SJSA1 (cell line): ENCODE data around the gene SCYL2. TPM values are rescaled to one million over a fixed set of nuclear protein-coding genes. Genes with fewer than 3 reads are reported as not detected.
"Not testable (repeated sequence)": the region's sequence is repeated elsewhere in the genome, so short reads cannot be mapped to it uniquely, and the experiment has no call there.

Source experiments
- DNase-seq, 2 experiments: peaks; one replicate each; pipeline ENCODE4 v3.0.0-alpha.2; 2015 to 2020; ENCODE audit warnings: low spot score in 2 of 2, low read depth in 1 of 2
- H3K27ac ChIP-seq: fragments of 250-450 bp; sonication (Bioruptor Pico); 2 replicates; pipeline ENCODE4 v1.5.1; 2020; ENCODE audit warnings: mild to moderate bottlenecking, moderate library complexity
- H3K27me3 ChIP-seq: fragments of 250-450 bp; sonication (Bioruptor Pico); replicated peaks from 2 replicates; pipeline ENCODE4 v1.5.1; 2020; ENCODE audit warnings: mild to moderate bottlenecking, moderate library complexity
- H3K36me3 ChIP-seq: fragments of 250-450 bp; sonication (Bioruptor Pico); 2 replicates; pipeline ENCODE4 v1.5.1; 2020; ENCODE audit warnings: mild to moderate bottlenecking
- H3K4me1 ChIP-seq: fragments of 250-450 bp; sonication (Bioruptor Pico); replicated peaks from 2 replicates; pipeline ENCODE4 v1.6.1; 2021; ENCODE audit warnings: mild to moderate bottlenecking
- H3K4me3 ChIP-seq: fragments of 250-450 bp; sonication (Bioruptor Pico); 2 replicates; pipeline ENCODE4 v1.5.1; 2020; ENCODE audit warnings: mild to moderate bottlenecking
- H3K9me3 ChIP-seq: fragments of 250-450 bp; sonication (Bioruptor Pico); replicated peaks from 2 replicates; pipeline ENCODE4 v1.5.1; 2020; ENCODE audit warnings: mild to moderate bottlenecking
- total RNA-seq: library from RNA; depleted of rRNA; stranded (reverse); fragments of >200 nt; shearing (Covaris generic); gene quantifications from 2 replicates; pipeline ENCODE4 v1.2.3, GENCODE V29; 2014

Gene SCYL2
- total RNA-seq, 1 experiment from 2014 or later: 46.8 TPM

DNA sequence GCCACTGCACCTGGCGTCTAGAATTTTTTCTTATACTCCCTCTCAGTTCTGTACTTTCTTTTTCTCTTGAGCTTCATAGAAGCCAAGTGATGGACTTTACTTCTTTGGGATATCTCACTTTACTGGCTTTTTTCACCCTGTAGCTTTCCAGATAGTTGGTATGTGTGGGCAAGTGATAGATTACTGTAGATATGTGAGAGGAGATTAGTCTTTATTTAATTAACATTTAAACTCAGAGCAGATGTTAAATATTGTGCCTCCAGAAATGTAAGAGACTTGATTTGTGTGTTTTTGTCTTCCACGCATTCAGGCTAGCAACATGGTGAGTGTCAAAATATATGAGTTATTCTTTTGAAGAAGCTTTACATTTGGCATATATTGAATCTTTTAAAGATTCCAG, 50.4 kb downstream of the SCYL2 start:
- H3K4me3 ChIP-seq: no peak overlapping the region
- DNase-seq: no peak
- no peaks in the 10 kb centered on the region for H3K27me3 ChIP-seq
- no peaks in the 10 kb centered on the region for H3K4me1 ChIP-seq
- no peak overlapping the region for H3K27ac ChIP-seq
- no peaks in the 10 kb centered on the region for H3K9me3 ChIP-seq
- H3K36me3 ChIP-seq: peaks cover 36% of the 10 kb centered on the region

DNA sequence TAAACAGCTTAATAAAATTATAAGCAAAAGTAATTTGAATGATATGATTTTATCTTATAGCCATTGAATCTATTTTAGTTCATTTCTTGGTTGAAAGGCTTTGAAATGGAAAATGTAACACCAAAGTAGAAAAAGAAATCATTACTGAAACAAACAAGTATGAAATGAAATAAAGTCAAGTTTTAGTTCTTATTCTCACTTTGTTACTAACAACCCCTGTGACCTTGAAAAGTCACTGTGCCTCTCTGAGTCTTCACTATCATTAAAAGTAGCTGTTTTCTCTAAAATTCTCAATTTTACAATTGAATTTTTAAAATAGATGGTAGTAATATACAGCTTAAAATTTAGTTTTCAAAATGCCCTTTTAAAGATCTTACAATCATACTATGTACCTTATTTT, 57.5 kb downstream of the SCYL2 start:
- Histone ChIP-seq H3K36me3 (peaks cover 37% of the 10 kb centered on the region), H3K27ac (no peak overlapping the region), H3K4me1 (no peaks in the 10 kb centered on the region), H3K4me3 (no peak overlapping the region), H3K27me3 (no peaks in the 10 kb centered on the region), H3K9me3 (no peaks in the 10 kb centered on the region)
- no peak for DNase-seq

DNA sequence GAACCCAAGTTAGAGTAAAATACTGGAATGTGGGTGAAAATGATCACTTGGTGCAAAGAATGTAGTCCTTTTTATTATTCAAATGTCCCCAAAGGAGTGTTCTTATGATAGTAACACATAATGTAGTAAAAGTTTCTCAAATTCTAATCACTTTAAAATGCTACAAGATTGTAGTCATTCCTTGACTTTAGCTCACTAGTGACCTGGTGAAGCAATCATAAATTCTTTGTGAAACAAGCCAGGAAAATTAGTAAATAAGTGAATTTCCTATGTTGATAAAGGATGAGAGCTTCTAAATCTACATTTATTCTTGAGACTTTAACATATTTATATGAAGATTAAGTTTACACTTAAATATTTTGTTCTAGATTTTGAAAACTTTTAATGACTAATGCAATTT, 59.2 kb downstream of the SCYL2 start:
- DNase-seq: no peak
- H3K4me1 ChIP-seq: no peaks in the 10 kb centered on the region

DNA sequence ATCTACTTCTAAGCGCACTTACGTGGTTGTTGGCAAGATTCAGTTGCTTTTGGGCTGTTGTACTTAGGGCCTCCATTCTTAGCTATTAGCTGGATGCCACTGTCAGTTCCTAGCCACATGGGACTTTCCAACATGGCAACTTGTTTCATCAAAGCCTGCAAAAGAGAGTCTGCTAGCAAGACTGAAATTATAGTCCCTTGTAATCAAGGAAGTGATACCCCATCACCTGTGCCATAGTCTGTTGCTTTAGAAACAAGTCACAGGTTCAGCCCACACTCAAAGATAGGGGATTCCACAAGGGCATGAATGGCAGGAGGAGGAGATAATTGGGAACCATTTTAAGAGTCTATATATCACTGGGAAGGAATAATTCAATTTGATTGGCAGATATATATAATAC, 62.8 kb downstream of the SCYL2 start:
- no peak for DNase-seq
- no peaks in the 10 kb centered on the region for H3K27me3 ChIP-seq
- H3K9me3 ChIP-seq: no peaks in the 10 kb centered on the region
- no peaks in the 10 kb centered on the region for H3K4me1 ChIP-seq
- peaks cover 55% of the 10 kb centered on the region for H3K36me3 ChIP-seq
- no peak overlapping the region for H3K27ac ChIP-seq
- H3K4me3 ChIP-seq: no peak overlapping the region

More for the DNA sequence above, 59.2 kb downstream of the SCYL2 start:
- Histone ChIP-seq H3K9me3 (no peaks in the 10 kb centered on the region), H3K27me3 (no peaks in the 10 kb centered on the region), H3K36me3 (peaks cover 46% of the 10 kb centered on the region), H3K4me3 (no peak overlapping the region), H3K27ac (no peak overlapping the region)

DNA sequence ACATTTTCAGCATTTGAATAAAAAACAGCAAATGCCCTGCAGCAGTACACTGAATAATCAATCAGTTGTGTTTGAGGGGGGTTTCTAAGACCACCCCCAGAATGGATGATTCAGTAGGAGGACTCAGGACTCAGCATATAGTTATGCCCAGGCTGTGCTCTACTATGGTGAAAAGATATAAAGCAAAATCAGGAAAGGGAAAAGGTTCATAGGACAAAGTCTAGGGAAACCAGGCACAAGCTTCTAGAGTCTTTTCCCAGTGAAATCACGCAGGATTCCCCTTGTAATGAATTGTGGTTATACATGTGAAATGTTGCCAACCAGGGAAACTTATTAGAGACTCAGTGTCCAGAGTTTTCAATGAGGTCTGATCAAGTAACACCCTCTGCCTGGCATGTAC, 64.9 kb downstream of the SCYL2 start:
- Histone ChIP-seq H3K4me3 (no peak overlapping the region), H3K36me3 (peaks cover 61% of the 10 kb centered on the region), H3K4me1 (no peaks in the 10 kb centered on the region), H3K27ac (no peak overlapping the region), H3K27me3 (no peaks in the 10 kb centered on the region), H3K9me3 (no peaks in the 10 kb centered on the region)
- DNase-seq: no peak

DNA sequence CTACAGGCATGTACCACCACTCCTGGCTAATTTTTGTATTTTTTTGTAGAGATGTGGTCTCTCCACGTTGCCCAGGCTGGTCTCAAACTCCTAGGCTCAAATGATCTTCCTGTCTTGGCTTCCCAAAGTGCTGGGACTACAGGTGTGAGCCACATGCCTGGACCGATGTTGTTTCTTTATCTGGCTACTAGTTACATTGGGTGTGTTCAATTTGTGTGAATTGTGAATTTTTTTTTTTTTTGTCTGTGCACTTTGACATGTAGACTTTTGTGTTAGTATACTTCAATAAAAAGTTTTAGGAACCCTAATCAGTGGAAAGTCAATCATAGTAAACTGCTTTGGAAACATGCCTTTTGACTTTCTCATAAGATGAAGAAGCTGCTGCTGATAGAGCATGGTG, 65.9 kb downstream of the SCYL2 start:
- DNase-seq: no peak
- no peaks in the 10 kb centered on the region for H3K9me3 ChIP-seq
- no peak overlapping the region for H3K4me3 ChIP-seq
- H3K36me3 ChIP-seq: peaks cover 64% of the 10 kb centered on the region
- no peak overlapping the region for H3K27ac ChIP-seq
- H3K27me3 ChIP-seq: no peaks in the 10 kb centered on the region
- no peaks in the 10 kb centered on the region for H3K4me1 ChIP-seq

DNA sequence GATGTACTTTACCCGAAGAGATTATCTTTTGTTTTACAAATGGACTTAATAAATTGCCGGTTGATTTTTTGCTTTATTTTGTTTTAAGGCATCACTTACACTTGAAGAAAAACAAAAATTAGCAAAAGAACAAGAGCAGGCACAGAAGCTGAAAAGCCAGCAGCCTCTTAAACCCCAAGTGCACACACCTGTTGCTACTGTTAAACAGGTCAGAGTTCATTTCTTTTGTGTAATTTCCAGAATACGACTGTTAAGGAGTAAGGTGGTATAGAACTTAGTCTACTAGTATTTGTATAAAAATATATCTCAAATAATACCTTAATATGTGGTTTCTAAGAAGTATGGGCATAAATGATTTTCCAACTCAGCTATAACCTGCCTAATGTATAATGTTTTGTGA, 70.3 kb downstream of the SCYL2 start:
- no peaks in the 10 kb centered on the region for H3K4me1 ChIP-seq
- no peak for DNase-seq
- H3K36me3 ChIP-seq: peaks cover 27% of the 10 kb centered on the region
- no peak overlapping the region for H3K27ac ChIP-seq
- H3K27me3 ChIP-seq: no peaks in the 10 kb centered on the region
- no peak overlapping the region for H3K4me3 ChIP-seq
- no peaks in the 10 kb centered on the region for H3K9me3 ChIP-seq

DNA sequence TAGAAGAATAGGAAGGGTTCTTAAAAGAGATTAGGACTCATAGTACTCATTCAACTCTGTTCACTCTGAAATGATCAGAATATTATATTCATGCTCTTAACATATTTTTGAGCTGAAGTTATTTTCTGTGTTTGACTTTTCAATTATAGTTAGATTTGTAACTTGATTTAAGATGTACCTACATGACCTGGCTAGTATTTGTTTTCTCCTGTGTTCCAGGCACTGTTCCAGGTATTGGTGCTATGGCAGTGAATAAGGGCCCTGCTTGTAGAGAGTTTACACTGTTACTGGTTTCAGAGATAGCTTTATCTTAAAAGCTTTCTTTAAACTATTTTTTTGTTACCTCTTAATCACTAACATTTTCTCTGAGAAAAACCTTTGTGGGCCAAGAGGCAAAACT, 70.8 kb downstream of the SCYL2 start:
- Histone ChIP-seq H3K27me3 (no peaks in the 10 kb centered on the region), H3K9me3 (no peaks in the 10 kb centered on the region), H3K4me3 (no peak overlapping the region), H3K4me1 (no peaks in the 10 kb centered on the region), H3K27ac (no peak overlapping the region), H3K36me3 (peaks cover 26% of the 10 kb centered on the region)
- DNase-seq: no peak

DNA sequence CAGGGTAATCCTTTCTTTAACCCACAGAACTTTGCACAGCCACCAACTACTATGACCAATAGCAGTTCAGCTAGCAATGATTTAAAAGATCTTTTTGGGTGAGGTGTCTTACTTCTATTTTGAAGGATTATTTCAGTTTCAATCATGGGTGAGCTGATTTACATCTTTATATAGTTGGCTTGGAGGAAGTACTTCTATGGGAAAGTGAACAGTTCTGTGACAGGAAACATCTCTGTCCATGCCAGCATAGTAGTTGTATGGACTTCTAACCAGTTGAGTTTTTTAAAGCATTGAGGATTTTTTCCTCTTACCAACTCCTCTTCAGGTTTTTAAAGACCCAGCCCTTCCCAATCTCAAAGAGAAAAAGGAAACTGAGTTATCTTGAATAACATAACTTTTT, 72.1 kb downstream of the SCYL2 start:
- no peak for DNase-seq
- H3K9me3 ChIP-seq: no peaks in the 10 kb centered on the region
- H3K4me3 ChIP-seq: no peak overlapping the region
- no peak overlapping the region for H3K27ac ChIP-seq
- no peaks in the 10 kb centered on the region for H3K4me1 ChIP-seq
- no peaks in the 10 kb centered on the region for H3K27me3 ChIP-seq
- H3K36me3 ChIP-seq: peaks cover 26% of the 10 kb centered on the region

DNA sequence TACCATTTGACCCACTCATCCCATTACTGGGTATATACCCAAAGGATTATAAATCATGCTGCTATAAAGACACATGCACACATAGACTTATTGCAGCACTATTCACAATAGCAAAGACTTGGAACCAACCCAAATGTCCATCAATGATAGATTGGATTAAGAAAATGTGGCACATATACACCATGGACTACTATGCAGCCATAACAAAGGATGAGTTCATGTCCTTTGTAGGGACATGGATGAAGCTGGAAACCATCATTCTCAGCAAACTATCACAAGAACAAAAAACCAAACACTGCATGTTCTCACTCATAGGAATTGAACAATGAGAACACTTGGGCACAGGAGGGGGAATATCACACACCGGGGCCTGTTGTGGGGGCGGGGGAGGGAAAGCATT, 75.9 kb downstream of the SCYL2 start:
- H3K4me3 ChIP-seq, H3K27ac ChIP-seq, H3K27me3 ChIP-seq, H3K36me3 ChIP-seq, H3K4me1 ChIP-seq, DNase-seq, H3K9me3 ChIP-seq: not testable (repeated sequence)

DNA sequence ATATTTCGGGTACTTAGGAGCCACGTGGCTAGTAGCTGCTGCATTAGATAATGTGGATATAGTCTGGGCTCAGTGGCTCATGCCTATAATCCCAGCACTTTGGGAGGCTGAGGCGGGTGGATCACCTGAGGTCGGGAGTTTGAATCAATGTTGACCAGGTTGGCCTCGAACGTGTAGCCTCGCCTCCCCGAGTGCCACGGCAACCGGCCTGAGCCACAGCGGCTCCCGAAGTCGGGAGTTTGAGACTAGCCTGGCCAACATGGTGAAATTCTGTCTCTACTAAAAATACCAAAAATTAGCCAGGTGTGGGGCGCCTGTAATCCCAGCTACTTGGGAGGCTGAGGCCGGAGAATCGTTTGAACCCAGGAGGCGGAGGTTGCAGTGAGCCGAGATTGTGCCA, 77.4 kb downstream of the SCYL2 start:
- not testable (repeated sequence) for H3K27me3 ChIP-seq, H3K36me3 ChIP-seq, DNase-seq, H3K4me3 ChIP-seq, H3K9me3 ChIP-seq, H3K27ac ChIP-seq, H3K4me1 ChIP-seq

DNA sequence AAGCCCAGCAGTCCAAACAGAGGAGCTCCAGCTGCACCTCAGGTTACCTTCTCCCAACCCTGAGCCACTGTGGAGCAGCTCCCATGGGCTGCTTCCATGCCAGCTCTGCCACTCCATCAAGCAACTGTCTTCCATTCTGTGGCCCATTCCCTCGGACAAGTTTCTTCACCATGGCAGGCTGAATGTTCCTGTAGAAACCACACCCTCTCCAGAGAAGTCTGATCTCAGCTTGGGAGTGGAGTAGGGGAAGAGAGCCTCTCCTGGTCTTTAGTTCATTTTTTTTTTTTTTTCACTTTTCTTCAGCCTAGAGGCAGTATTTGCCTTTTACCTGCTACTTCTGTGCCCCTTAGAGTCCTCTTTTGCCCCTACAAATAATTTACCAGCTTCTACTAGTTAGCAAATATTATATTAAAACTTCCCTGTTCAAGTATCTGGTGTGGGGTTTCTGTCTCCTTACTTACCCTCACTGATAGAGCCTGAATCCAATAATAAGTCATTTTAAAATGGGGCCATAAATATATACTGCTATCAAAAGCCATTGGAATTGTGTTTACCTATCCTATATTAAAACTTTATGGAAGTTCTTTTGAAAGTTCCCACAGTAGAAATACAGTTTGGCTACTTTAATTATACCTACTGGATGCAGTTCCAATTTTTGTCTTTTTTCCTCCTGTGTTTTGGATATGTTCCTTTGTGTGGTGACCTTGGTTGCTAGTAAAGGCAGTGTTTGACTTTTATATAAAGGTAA, 78.2 kb downstream of the SCYL2 start:
- Histone ChIP-seq H3K9me3 (no peaks in the 10 kb centered on the region), H3K27me3 (no peaks in the 10 kb centered on the region), H3K4me1 (no peaks in the 10 kb centered on the region), H3K36me3 (no peaks in the 10 kb centered on the region), H3K27ac (no peak overlapping the region), H3K4me3 (no peak overlapping the region)
- no peak for DNase-seq

DNA sequence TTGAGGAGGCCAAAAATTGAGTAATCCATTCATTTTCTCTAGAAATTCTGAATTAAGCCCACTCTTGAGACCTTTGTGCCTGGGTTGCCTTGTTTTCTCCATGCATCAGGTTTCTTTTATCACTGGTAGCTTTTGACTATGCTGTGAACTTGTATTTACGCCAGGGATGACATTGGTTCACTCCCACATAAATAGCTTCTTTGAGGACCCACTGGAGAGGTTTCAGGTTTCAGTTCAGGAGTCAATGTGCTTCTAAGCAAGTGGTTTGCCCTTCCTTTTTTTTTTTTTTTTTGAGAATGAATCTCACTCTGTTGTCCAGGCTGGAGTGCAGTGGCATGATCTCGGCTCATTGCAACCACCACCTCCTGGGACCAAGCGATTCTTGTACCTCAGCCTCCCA, 79.7 kb downstream of the SCYL2 start:
- no peak for DNase-seq
- Histone ChIP-seq H3K27ac (no peak overlapping the region), H3K27me3 (no peaks in the 10 kb centered on the region; the same call in 1 of the 2 replicates), H3K4me3 (no peak overlapping the region), H3K36me3 (no peaks in the 10 kb centered on the region), H3K4me1 (no peaks in the 10 kb centered on the region), H3K9me3 (no peaks in the 10 kb centered on the region)

DNA sequence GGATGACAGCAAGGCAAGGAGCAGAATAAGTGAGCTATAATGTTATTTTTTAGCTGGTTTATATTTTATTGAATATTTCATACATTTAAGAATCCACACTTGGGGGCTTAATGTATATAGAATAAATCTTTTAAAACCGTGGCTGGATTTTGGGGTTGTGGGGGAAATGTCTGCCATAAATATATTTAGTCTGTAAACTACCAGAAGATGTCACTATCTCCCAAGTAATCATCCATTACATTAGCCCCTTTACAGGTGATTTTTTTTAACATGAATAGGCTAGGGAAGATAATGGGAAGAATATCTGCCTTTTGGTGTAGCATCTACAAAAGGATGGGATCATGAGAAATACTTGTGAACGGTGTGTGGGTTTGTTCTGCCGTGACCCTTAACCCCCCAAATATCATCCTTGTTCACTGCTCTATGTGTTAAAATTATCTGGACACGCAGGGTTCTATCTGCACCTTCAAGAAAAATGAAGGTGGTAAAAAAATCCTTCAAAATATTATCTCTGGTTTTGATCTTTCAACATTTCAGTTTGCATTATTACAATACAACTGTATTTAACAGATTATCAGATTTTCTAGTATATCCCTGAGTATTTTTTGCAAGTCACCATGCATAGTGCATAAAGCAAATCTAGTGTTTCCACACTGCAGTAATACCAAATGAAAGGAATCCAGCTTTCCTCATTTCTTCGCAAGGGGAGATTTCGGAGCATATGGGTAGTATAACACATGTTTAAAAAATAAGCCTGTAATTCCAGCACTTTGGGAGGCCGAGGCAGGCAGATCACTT, 81.9 kb downstream of the SCYL2 start:
- peak in 1 of 2 experiments; percentile 7 for DNase-seq
- H3K36me3 ChIP-seq: no peaks in the 10 kb centered on the region
- no peaks in the 10 kb centered on the region; the same call in 1 of the 2 replicates for H3K27me3 ChIP-seq
- no peak overlapping the region for H3K27ac ChIP-seq
- H3K4me3 ChIP-seq: no peak overlapping the region
- H3K9me3 ChIP-seq: no peaks in the 10 kb centered on the region
- no peaks in the 10 kb centered on the region for H3K4me1 ChIP-seq
